ENCODE results near the gene TNFRSF25. TPM values are rescaled to one million over a fixed set of nuclear protein-coding genes. Genes with fewer than 3 reads are reported as not detected.
A peak's percentile ranks its signal among the peaks of the same experiment; 100 is the strongest.

The TNFRSF25 gene
- total and polyA plus RNA-seq, 2 of the 8 experiments (the other 6 are each of a cell fraction or from before 2014, with no cell fraction given): 10.7 to 19.5 TPM

GRCh38 chr1:6446665-6447015 lies 19.3 kb downstream of the TNFRSF25 start:
- Histone ChIP-seq H3K56ac (replicated peaks; ENCODE audit: insufficient read length, low read depth, low read length) (peak overlapping the region; percentile 10), H4K5ac (ENCODE audit: insufficient read length, low read depth, low read length) (peak overlapping the region; percentile 80), H2AK5ac (ENCODE audit: low read depth, low read length) (peak overlapping the region; percentile 65; the same call in 1 of the 2 replicates), H4K8ac (ENCODE audit: extremely low read depth, insufficient read depth, low read length) (no peak overlapping the region; the same call in 1 of the 2 replicates), H3K4me1 (replicated peaks in 1 of 4; ENCODE audit: control insufficient read depth in 3 of 4, insufficient read depth in 4 of 4, low read length in 3 of 4) (peaks cover 0 to 28% (median 14%) of the 10 kb centered on the region in 4 experiments; a peak in 6 of 7 replicates), H3K23ac (ENCODE audit: insufficient read length) (no peak overlapping the region), H2BK120ac (replicated peaks; ENCODE audit: low read depth, low read length) (peak overlapping the region; percentile 33), H3K27me3 (replicated peaks in 1 of 4; ENCODE audit: control insufficient read depth in 3 of 4, extremely low read depth in 1 of 4, insufficient read depth in 3 of 4, low read length in 3 of 4) (peaks cover 0 to 8% (median 3%) of the 10 kb centered on the region in 4 experiments; a peak in 3 of 7 replicates), H3K14ac (ENCODE audit: insufficient read length) (no peak overlapping the region), H3K79me2 (ENCODE audit: control insufficient read depth in 1 of 2, insufficient read depth in 2 of 2, low read length in 2 of 2) (no peaks in the 10 kb centered on the region), H3K27ac (ENCODE audit: low read depth, low read length) (no peak overlapping the region), H3K23me2 (ENCODE audit: low read depth, low read length) (peaks cover 10% of the 10 kb centered on the region; the same call in 1 of the 2 replicates), H3K79me1 (ENCODE audit: low read depth, low read length) (no peaks in the 10 kb centered on the region), H2BK5ac (ENCODE audit: low read depth, low read length) (peak overlapping the region; percentile 71; the same call in 1 of the 2 replicates), H2BK12ac (ENCODE audit: low read depth, low read length) (peak overlapping the region; percentile 80; the same call in 1 of the 2 replicates), H3K4ac (replicated peaks; ENCODE audit: insufficient read length, low read depth, low read length) (no peak overlapping the region), H2AFZ (ENCODE audit: low read length) (no peak overlapping the region), H3K4me3 (ENCODE audit: extremely low read depth in 1 of 4, insufficient read depth in 2 of 4, low read depth in 3 of 4, low read length in 4 of 4) (peak overlapping the region; percentile 41 to 61 (median 42); a peak in 6 of 8 replicates), H3K36me3 (ENCODE audit: control insufficient read depth in 2 of 4, insufficient read depth in 4 of 4, low read length in 3 of 4) (no peaks in the 10 kb centered on the region), H3K9ac (replicated peaks in 1 of 4; ENCODE audit: extremely low read depth in 1 of 4, low read depth in 3 of 4, low read length in 3 of 4) (no peak overlapping the region), H2BK15ac (ENCODE audit: low read length) (peak overlapping the region; percentile 81; the same call in 1 of the 2 replicates), H3K9me3 (ENCODE audit: insufficient read depth in 2 of 2, low read depth in 1 of 2, low read length in 1 of 2) (no peaks in the 10 kb centered on the region), H2BK20ac (ENCODE audit: low read length) (no peak overlapping the region; the same call in 1 of the 2 replicates), H3K18ac (ENCODE audit: extremely low read depth, low read length) (peak overlapping the region; percentile 55), H4K91ac (replicated peaks; ENCODE audit: insufficient read length, low read length) (peak overlapping the region; percentile 89), H3K4me2 (ENCODE audit: insufficient read depth in 1 of 2, low read depth in 2 of 2, low read length in 2 of 2) (peak overlapping the region; percentile 78 to 79), H4K20me1 (replicated peaks in 1 of 2; ENCODE audit: control insufficient read depth in 1 of 2, insufficient read depth in 2 of 2, low read length in 2 of 2) (peaks cover 0 to 4% of the 10 kb centered on the region in 2 experiments)
- WGBS, 2 experiments (ENCODE audit: extremely low coverage in 1 of 2, insufficient coverage in 1 of 2, insufficient read length in 1 of 2, insufficient replicate concordance in 2 of 2, low coverage in 1 of 2, low lambda C conversion rate in 2 of 2, missing lambda C conversion rate in 1 of 2): 45% methylated on average over 4 of the region's 4 CpGs; no CpG with 5 or more reads in 1 of the 2 experiments
- ChIA-PET CTCF (ENCODE audit: partially characterized antibody) (interaction anchor here (0.7 to 18.8 kb wide), 11 partner anchors 8 to 207 kb away, joined by 3 to 321 read pairs (median 7); partner anchors contain the start of genes HES2, PLEKHG5 and TNFRSF25), POLR2A (ENCODE audit: partially characterized antibody) (interaction anchor here (0.9 to 12.2 kb wide), 3 partner anchors 8 to 25 kb away, joined by 3 to 123 read pairs (median 3); partner anchors contain the start of gene TNFRSF25)
- FAIRE-seq (no peak), DNase-seq (ENCODE audit: low read depth in 1 of 2, low spot score in 2 of 2) (no peak)
- TF ChIP-seq EP300 (IDR thresholded peaks at IDR 0.05; ENCODE audit: borderline replicate concordance in 1 of 2, low read depth in 2 of 2, low read length in 2 of 2): no peak
- no peak for TF ChIP-seq JUN (IDR thresholded peaks at IDR 0.05; ENCODE audit: low read depth, low read length)
- no peak for TF ChIP-seq BCL11A (IDR thresholded peaks at IDR 0.05; ENCODE audit: low read depth in 2 of 2, low read length in 2 of 2)
- TF ChIP-seq EZH2 (IDR thresholded peaks at IDR 0.05; ENCODE audit: low read depth, low read length, severe bottlenecking): no peak
- TF ChIP-seq SIN3A (conservative IDR thresholded peaks at IDR 0.05 in 1 of 2, IDR thresholded peaks at IDR 0.05 in 1 of 2; ENCODE audit: low read depth in 1 of 2, low read length in 2 of 2): no peak
- TF ChIP-seq TAF7 (optimal IDR thresholded peaks at IDR 0.05; ENCODE audit: borderline replicate concordance, low read depth, low read length): no peak
- TF ChIP-seq TBP (IDR thresholded peaks at IDR 0.05; ENCODE audit: low read depth, low read length): no peak
- no peak for TF ChIP-seq SP1 (IDR thresholded peaks at IDR 0.05; ENCODE audit: low read depth, low read length)
- TF ChIP-seq HDAC2 (IDR thresholded peaks at IDR 0.05; ENCODE audit: borderline replicate concordance in 1 of 2, low read depth in 2 of 2, low read length in 2 of 2): no peak
- no peak for TF ChIP-seq SUZ12 (IDR thresholded peaks at IDR 0.05; ENCODE audit: low read length)

Measured in H1 (cell line).